ENCODE data around the gene DHRS7B. TPM values are rescaled to one million over a fixed set of nuclear protein-coding genes. Genes with fewer than 3 reads are reported as not detected.
"Not testable (repeated sequence)": the region's sequence is repeated elsewhere in the genome, so short reads cannot be mapped to it uniquely, and the experiment has no call there.

The DHRS7B gene
- total RNA-seq, 4 donors from 2014 or later, result 18.8 to 32.4 (median 22.3) TPM

- no peak overlapping the region for H3K4me3 ChIP-seq
- DNase-seq, result no peak
- H3K9me3 ChIP-seq, result no peaks in the 10 kb centered on the region
- peaks cover 0 to under 1% (median 0%) of the 10 kb centered on the region in 3 donors for H3K4me1 ChIP-seq
- peak overlapping the region in 3 of 4 donors; percentile 9 to 30 (median 19) for H3K27ac ChIP-seq
- no peaks in the 10 kb centered on the region for H3K27me3 ChIP-seq
- intact Hi-C loops (cut with DNase I), result no loop called here
- TF ChIP-seq POLR2A (IDR thresholded peaks at IDR 0.05) (no peak), CTCF (IDR thresholded peaks at IDR 0.05) (no peak)
- peaks cover 7 to 75% (median 8%) of the 10 kb centered on the region in 3 donors for H3K36me3 ChIP-seq
- WGBS, 2 donors, result 76 to 78% methylated on average over 5 to 6 of the region's 6 CpGs
These were observed 59.8 kb downstream of the DHRS7B start for GRCh38 chr17:21186399-21187187.

GRCh38 chr17:21189361-21189760 is 62.6 kb downstream of the DHRS7B start:
- Histone ChIP-seq H3K27me3 (no peaks in the 10 kb centered on the region), H3K4me1 (peaks cover 2 to 16% (median 4%) of the 10 kb centered on the region in 3 donors), H3K9me3 (no peaks in the 10 kb centered on the region), H3K27ac (no peak overlapping the region), H3K4me3 (no peak overlapping the region), H3K36me3 (peaks cover 0 to 79% (median 1%) of the 10 kb centered on the region in 3 donors)
- intact Hi-C loops (cut with DNase I), result no loop called here
- DNase-seq, result no peak
- 93 to 100% methylated on average over 2 to 3 of the region's 4 CpGs for WGBS, 2 donors
- TF ChIP-seq CTCF (IDR thresholded peaks at IDR 0.05) (no peak), POLR2A (IDR thresholded peaks at IDR 0.05) (no peak)

GRCh38 chr17:21190078-21190477 is 63.3 kb downstream of the DHRS7B start:
- H3K9me3 ChIP-seq, result no peaks in the 10 kb centered on the region
- peaks cover 7 to 23% (median 12%) of the 10 kb centered on the region in 3 donors for H3K4me1 ChIP-seq
- no peak overlapping the region for H3K4me3 ChIP-seq
- TF ChIP-seq POLR2A (IDR thresholded peaks at IDR 0.05) (no peak), CTCF (IDR thresholded peaks at IDR 0.05) (no peak)
- DNase-seq, result no peak
- 90 to 97% methylated on average over 6 of the region's 6 CpGs for WGBS, 2 donors
- peaks cover 0 to 72% (median 0%) of the 10 kb centered on the region in 3 donors for H3K36me3 ChIP-seq
- intact Hi-C loops (cut with DNase I), result no loop called here
- H3K27me3 ChIP-seq, result no peaks in the 10 kb centered on the region
- H3K27ac ChIP-seq, result no peak overlapping the region

GRCh38 chr17:21191698-21192097 is 64.9 kb downstream of the DHRS7B start:
- WGBS, 2 donors, result 41 to 56% methylated on average over 2 of the region's 2 CpGs
- H3K4me1 ChIP-seq, result peaks cover 15 to 39% (median 24%) of the 10 kb centered on the region in 3 donors
- H3K9me3 ChIP-seq, result no peaks in the 10 kb centered on the region
- no peak overlapping the region for H3K4me3 ChIP-seq
- intact Hi-C loops (cut with DNase I), result no loop called here
- peaks cover 0 to 58% (median 0%) of the 10 kb centered on the region in 3 donors for H3K36me3 ChIP-seq
- DNase-seq, result no peak
- H3K27me3 ChIP-seq, result no peaks in the 10 kb centered on the region
- H3K27ac ChIP-seq, result no peak overlapping the region
- TF ChIP-seq CTCF (IDR thresholded peaks at IDR 0.05) (no peak), POLR2A (IDR thresholded peaks at IDR 0.05) (no peak)

GRCh38 chr17:21192414-21192813 is 65.7 kb downstream of the DHRS7B start:
- peaks cover 15 to 46% (median 25%) of the 10 kb centered on the region in 3 donors for H3K4me1 ChIP-seq
- H3K9me3 ChIP-seq; H3K27me3 ChIP-seq; DNase-seq; H3K27ac ChIP-seq; H3K4me3 ChIP-seq; intact Hi-C loops (cut with DNase I): not testable (repeated sequence)
- 90 to 92% methylated on average over 4 to 6 of the region's 7 CpGs for WGBS, 2 donors
- H3K36me3 ChIP-seq, result peaks cover 0 to 60% (median 0%) of the 10 kb centered on the region in 3 donors

All from esophagus squamous epithelium (tissue), 5 donors.